HFFc6 (cell line): ENCODE results near the gene CTNNA1. TPM values are rescaled to one million over a fixed set of nuclear protein-coding genes. Genes with fewer than 3 reads are reported as not detected.
A peak's percentile ranks its signal among the peaks of the same experiment; 100 is the strongest.

Experiments used
- DNase-seq: peaks from one replicate; pipeline ENCODE4 v3.0.0-alpha.2; 2018
- H3K27ac Mint-ChIP-seq: 2 replicates; pipeline ENCODE4 v1.8.0; 2020; ENCODE audit warnings: mild to moderate bottlenecking, mixed read lengths
- H3K27me3 Mint-ChIP-seq: 2 replicates; pipeline ENCODE4 v1.8.0; 2021; ENCODE audit warnings: mild to moderate bottlenecking, moderate library complexity, mixed read lengths; ENCODE audit not compliant: insufficient read depth
- H3K36me3 Mint-ChIP-seq: 2 replicates; pipeline ENCODE4 v1.8.0; 2021; ENCODE audit warnings: low read depth, mixed read lengths
- H3K4me1 Mint-ChIP-seq: 2 replicates; pipeline ENCODE4 v1.8.0; 2020; ENCODE audit warnings: low read depth, mixed read lengths
- H3K4me3 Mint-ChIP-seq: 2 replicates; pipeline ENCODE4 v1.8.0; 2020; ENCODE audit warnings: mild to moderate bottlenecking, moderate library complexity, mixed read lengths
- H3K9me3 Mint-ChIP-seq: 2 replicates; pipeline ENCODE4 v1.8.0; 2020; ENCODE audit warnings: mild to moderate bottlenecking, mixed read lengths
- total RNA-seq, 6 experiments: library from RNA; stranded (reverse); fragmentation: NEBNext Ultra II Directional; extraction: Animal tissue kit (Norgen Biotek cat#: 25700); gene quantifications; 2 replicates in 1 of 6; 3 replicates in 5 of 6; pipeline ENCODE4 v1.2.3, GENCODE V29; 2021
- TF ChIP-seq, protein P1 (sequence below): fragments of 200-600 bp; sonication (generic); IDR thresholded peaks from 2 replicates; pipeline ENCODE4 v1.5.0; 2021; ENCODE audit warnings: antibody characterized with exemption, mild to moderate bottlenecking

Gene CTNNA1
- total RNA-seq, 6 experiments from 2014 or later = 282 to 342 (median 292) TPM

DNA sequence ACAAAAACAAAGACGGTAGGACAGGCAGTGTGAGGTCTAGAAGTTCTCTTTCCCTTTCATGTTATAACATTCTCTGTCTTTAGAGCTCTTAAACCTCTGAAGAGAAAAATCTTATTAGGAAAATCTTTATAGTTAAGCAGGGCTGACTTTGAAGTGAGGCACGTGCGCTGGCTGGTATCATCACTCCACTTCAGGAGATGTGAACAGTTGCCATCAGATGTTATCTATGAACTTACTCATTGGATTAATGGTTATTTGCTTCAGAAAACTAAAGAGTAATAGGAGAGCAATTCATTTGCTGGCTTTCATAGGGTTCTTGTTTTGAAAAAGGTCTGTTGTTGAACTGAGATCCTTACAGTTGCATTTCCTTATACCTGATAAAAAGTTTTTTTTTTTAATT lies 96.2 kb downstream of the CTNNA1 start:
- H3K9me3 Mint-ChIP-seq = no peaks in the 10 kb centered on the region
- H3K27me3 Mint-ChIP-seq = no peaks in the 10 kb centered on the region
- H3K27ac Mint-ChIP-seq = peak overlapping the region; percentile 58
- peak; percentile 77 for DNase-seq
- peaks cover 12% of the 10 kb centered on the region for H3K36me3 Mint-ChIP-seq
- peaks cover 81% of the 10 kb centered on the region for H3K4me1 Mint-ChIP-seq
- TF ChIP-seq, protein P1, sequence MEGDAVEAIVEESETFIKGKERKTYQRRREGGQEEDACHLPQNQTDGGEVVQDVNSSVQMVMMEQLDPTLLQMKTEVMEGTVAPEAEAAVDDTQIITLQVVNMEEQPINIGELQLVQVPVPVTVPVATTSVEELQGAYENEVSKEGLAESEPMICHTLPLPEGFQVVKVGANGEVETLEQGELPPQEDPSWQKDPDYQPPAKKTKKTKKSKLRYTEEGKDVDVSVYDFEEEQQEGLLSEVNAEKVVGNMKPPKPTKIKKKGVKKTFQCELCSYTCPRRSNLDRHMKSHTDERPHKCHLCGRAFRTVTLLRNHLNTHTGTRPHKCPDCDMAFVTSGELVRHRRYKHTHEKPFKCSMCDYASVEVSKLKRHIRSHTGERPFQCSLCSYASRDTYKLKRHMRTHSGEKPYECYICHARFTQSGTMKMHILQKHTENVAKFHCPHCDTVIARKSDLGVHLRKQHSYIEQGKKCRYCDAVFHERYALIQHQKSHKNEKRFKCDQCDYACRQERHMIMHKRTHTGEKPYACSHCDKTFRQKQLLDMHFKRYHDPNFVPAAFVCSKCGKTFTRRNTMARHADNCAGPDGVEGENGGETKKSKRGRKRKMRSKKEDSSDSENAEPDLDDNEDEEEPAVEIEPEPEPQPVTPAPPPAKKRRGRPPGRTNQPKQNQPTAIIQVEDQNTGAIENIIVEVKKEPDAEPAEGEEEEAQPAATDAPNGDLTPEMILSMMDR = no peak
- H3K4me3 Mint-ChIP-seq = peak overlapping the region; percentile 50

DNA sequence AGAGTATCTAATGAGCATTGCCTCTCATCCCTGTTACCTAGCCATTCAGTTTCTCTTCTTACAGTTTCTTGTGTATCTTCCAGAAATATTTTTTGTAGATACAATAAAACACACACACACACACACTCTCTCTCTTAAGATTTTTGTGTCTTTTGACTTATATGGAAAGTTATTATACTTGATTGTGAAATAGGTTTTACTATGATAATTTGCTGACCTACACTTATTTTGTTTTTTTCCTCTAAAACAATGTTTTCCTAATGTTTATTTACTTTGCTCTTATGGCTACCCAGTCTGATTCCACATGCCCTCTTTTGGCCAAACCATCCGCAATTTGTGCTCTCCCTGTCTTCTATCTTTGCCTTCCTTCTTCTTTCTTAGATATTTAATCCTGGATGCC lies 96.7 kb downstream of the CTNNA1 start:
- no peaks in the 10 kb centered on the region for H3K9me3 Mint-ChIP-seq
- H3K27ac Mint-ChIP-seq = peak overlapping the region; percentile 58
- TF ChIP-seq, protein P1 = no peak
- DNase-seq = no peak
- peaks cover 12% of the 10 kb centered on the region for H3K36me3 Mint-ChIP-seq
- no peaks in the 10 kb centered on the region for H3K27me3 Mint-ChIP-seq
- peaks cover 80% of the 10 kb centered on the region for H3K4me1 Mint-ChIP-seq
- peak overlapping the region; percentile 50 for H3K4me3 Mint-ChIP-seq

DNA sequence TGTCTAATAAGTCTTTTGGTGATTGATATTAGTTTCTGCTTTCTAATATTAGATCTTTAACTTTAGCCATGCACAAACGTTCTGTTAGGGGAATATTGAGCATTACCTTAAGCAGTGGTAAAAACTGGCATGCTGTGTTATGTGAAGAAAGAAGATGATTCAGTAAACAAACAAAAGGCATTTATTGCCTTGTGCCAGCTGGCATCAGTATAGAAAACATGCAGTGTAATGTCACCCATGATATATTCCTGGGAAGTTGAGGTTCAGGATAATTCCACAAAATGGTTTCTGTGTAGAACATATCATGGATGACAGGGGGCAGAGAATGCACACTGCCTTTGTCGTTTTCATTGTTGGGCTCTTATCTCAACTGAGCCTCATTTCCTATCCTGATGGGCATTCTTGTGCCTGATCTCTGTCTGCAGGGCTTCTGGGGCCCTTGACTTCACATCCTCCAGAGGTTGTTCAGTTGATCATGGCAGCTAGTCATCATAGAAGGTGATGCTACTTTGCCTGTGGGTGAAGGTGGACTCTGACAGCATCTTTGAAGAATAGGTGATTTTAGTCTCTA lies 97.7 kb downstream of the CTNNA1 start:
- Mint-ChIP-seq H3K9me3 (no peaks in the 10 kb centered on the region), H3K4me1 (peaks cover 69% of the 10 kb centered on the region), H3K4me3 (no peak overlapping the region)

DNA sequence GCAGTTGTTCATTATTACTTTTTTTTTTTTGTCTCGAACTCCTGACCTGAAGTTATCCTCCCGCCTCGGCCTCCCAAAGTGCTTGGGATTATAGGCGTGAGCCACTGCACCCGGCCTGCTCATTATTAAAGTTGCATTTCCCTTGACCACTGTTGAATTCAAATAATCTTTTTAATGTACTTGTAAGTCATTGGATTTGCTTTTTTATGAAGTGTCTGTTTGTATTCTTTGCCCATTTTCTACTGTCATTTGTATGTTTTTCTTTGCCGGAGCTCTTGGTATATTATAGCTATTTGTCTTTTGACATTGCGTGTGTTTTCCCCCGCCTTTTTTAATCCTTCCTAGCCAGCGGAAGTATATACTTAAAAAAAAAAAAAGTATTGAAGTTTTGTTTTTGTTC lies 99.9 kb downstream of the CTNNA1 start:
- no peak overlapping the region for H3K4me3 Mint-ChIP-seq
- DNase-seq = no peak
- peaks cover 7% of the 10 kb centered on the region; the same call in 1 of the 2 replicates for H3K36me3 Mint-ChIP-seq
- peaks cover 51% of the 10 kb centered on the region for H3K4me1 Mint-ChIP-seq
- TF ChIP-seq, protein P1 = no peak
- no peaks in the 10 kb centered on the region for H3K9me3 Mint-ChIP-seq
- no peak overlapping the region for H3K27ac Mint-ChIP-seq
- no peaks in the 10 kb centered on the region for H3K27me3 Mint-ChIP-seq

More for the DNA sequence above, 97.7 kb downstream of the CTNNA1 start:
- DNase-seq = no peak
- Mint-ChIP-seq H3K36me3 (peaks cover 7% of the 10 kb centered on the region; the same call in 1 of the 2 replicates), H3K27ac (no peak overlapping the region), H3K27me3 (no peaks in the 10 kb centered on the region)
- TF ChIP-seq, protein P1 = no peak

DNA sequence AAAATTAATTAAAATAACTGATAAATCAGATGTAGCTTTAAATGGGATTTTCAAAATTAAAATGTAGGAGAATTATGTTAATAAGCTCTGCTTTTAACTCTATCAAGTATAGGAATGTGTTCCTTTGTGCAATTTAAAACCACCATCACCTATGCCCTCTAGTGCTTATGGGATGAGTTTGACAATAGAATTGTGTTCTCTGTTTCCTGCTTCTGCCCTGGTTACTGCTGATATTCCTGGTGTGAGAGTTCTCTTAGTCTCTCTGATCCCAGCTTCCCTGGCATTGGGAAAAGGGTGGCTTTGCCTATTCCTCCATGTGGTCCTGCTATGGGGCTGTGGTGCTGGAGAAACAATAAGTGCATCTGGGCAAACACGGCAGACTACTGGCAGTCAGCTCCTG lies 113.8 kb downstream of the CTNNA1 start:
- Mint-ChIP-seq H3K4me3 (no peak overlapping the region), H3K27me3 (no peaks in the 10 kb centered on the region; the same call in 1 of the 2 replicates), H3K27ac (no peak overlapping the region), H3K4me1 (peaks cover 31% of the 10 kb centered on the region), H3K36me3 (peaks cover 33% of the 10 kb centered on the region), H3K9me3 (peaks cover 8% of the 10 kb centered on the region)
- TF ChIP-seq, protein P1 = no peak
- no peak for DNase-seq
